ENCODE data around the gene RAB17. TPM values are rescaled to one million over a fixed set of nuclear protein-coding genes. Genes with fewer than 3 reads are reported as not detected.

Gene RAB17
- total RNA-seq, 1 experiment from 2014 or later: 86.3 TPM

- H3K79me2 ChIP-seq (ENCODE audit: low read depth): no peaks in the 10 kb centered on the region
- no peaks in the 10 kb centered on the region for H3K36me3 ChIP-seq (ENCODE audit: low read depth)
- no peak for DNase-seq
- no peak overlapping the region for H2AFZ ChIP-seq
- CTCF ChIA-PET: no interaction called here
- BruUV-seq (replicated peaks): no TSS peak
- H3K9me2 ChIP-seq (ENCODE audit: insufficient read depth): no peaks in the 10 kb centered on the region
- H3K4me3 ChIP-seq: no peak overlapping the region
- H3K9me3 ChIP-seq (ENCODE audit: insufficient read depth, low read depth): peaks cover 6% of the 10 kb centered on the region; the same call in 1 of the 2 replicates
- peaks cover 26% of the 10 kb centered on the region for H3K27me3 ChIP-seq (ENCODE audit: insufficient read depth, low read depth)
- intact Hi-C loops (cut with micrococcal nuclease; ENCODE audit: unreplicated experiment): no loop called here
- no peaks in the 10 kb centered on the region for H4K20me1 ChIP-seq (ENCODE audit: insufficient read depth)
- peaks cover 6% of the 10 kb centered on the region; the same call in 1 of the 2 replicates for H3F3A ChIP-seq (ENCODE audit: insufficient read depth, low read depth)
- no peaks in the 10 kb centered on the region for H3K4me1 ChIP-seq (replicated peaks; ENCODE audit: insufficient read depth)
- TF ChIP-seq CTCF (conservative IDR thresholded peaks at IDR 0.05): no peak
- TF ChIP-seq EZH2 (IDR thresholded peaks at IDR 0.05; ENCODE audit: low read depth): no peak
- no peak overlapping the region for H3K27ac ChIP-seq
- H3K4me2 ChIP-seq: no peak overlapping the region
- POLR2A ChIA-PET (ENCODE audit: unreplicated experiment): no interaction called here
Observed at GRCh38 chr2:237631007-237631785, 40.7 kb upstream of the RAB17 start.

GRCh38 chr2:237630216-237631000 is 39.9 kb upstream of the RAB17 start:
- Histone ChIP-seq H3K4me1 (replicated peaks; ENCODE audit: insufficient read depth) (no peaks in the 10 kb centered on the region), H3K9me2 (ENCODE audit: insufficient read depth) (no peaks in the 10 kb centered on the region), H3K9me3 (ENCODE audit: insufficient read depth, low read depth) (peaks cover 6% of the 10 kb centered on the region; the same call in 1 of the 2 replicates), H3K27me3 (ENCODE audit: insufficient read depth, low read depth) (peaks cover 34% of the 10 kb centered on the region), H3K27ac (no peak overlapping the region), H3F3A (ENCODE audit: insufficient read depth, low read depth) (peaks cover 10% of the 10 kb centered on the region; the same call in 1 of the 2 replicates), H2AFZ (no peak overlapping the region), H3K79me2 (ENCODE audit: low read depth) (no peaks in the 10 kb centered on the region), H3K36me3 (ENCODE audit: low read depth) (no peaks in the 10 kb centered on the region), H3K4me3 (no peak overlapping the region), H4K20me1 (ENCODE audit: insufficient read depth) (no peaks in the 10 kb centered on the region), H3K4me2 (no peak overlapping the region)
- intact Hi-C loops (cut with micrococcal nuclease; ENCODE audit: unreplicated experiment): no loop called here
- CTCF ChIA-PET: no interaction called here
- POLR2A ChIA-PET (ENCODE audit: unreplicated experiment): no interaction called here
- TF ChIP-seq CTCF (conservative IDR thresholded peaks at IDR 0.05): no peak
- TF ChIP-seq EZH2 (IDR thresholded peaks at IDR 0.05; ENCODE audit: low read depth): no peak
- no TSS peak for BruUV-seq (replicated peaks)
- DNase-seq: no peak

- Histone ChIP-seq H3K4me2 (no peak overlapping the region), H3K9me3 (ENCODE audit: insufficient read depth, low read depth) (peaks cover 3% of the 10 kb centered on the region; the same call in 1 of the 2 replicates), H2AFZ (no peak overlapping the region), H3K27ac (no peak overlapping the region), H3K4me1 (replicated peaks; ENCODE audit: insufficient read depth) (no peaks in the 10 kb centered on the region), H3K27me3 (ENCODE audit: insufficient read depth, low read depth) (peaks cover 34% of the 10 kb centered on the region), H3F3A (ENCODE audit: insufficient read depth, low read depth) (peaks cover 10% of the 10 kb centered on the region; the same call in 1 of the 2 replicates), H3K4me3 (no peak overlapping the region), H4K20me1 (ENCODE audit: insufficient read depth) (no peaks in the 10 kb centered on the region), H3K9me2 (ENCODE audit: insufficient read depth) (no peaks in the 10 kb centered on the region), H3K36me3 (ENCODE audit: low read depth) (no peaks in the 10 kb centered on the region), H3K79me2 (ENCODE audit: low read depth) (no peaks in the 10 kb centered on the region)
- TF ChIP-seq CTCF (conservative IDR thresholded peaks at IDR 0.05) (no peak), EZH2 (IDR thresholded peaks at IDR 0.05; ENCODE audit: low read depth) (no peak)
- intact Hi-C loops (cut with micrococcal nuclease; ENCODE audit: unreplicated experiment): no loop called here
- ChIA-PET CTCF (no interaction called here), POLR2A (ENCODE audit: unreplicated experiment) (no interaction called here)
- BruUV-seq (replicated peaks): no TSS peak
- DNase-seq: no peak
Observed at GRCh38 chr2:237629739-237630138, 39.2 kb upstream of the RAB17 start.

Measured in PC-9 (cell line).